Loucy (cell line): ENCODE measurements around the gene CSNK1G2.

Experiments used
- H2AFZ ChIP-seq: fragments of 200-600 bp; sonication (generic); 2 replicates; pipeline ENCODE4 v1.6.0; 2016; ENCODE audit warnings: antibody characterized with exemption, mild to moderate bottlenecking, low read length, moderate library complexity
- H3F3A ChIP-seq: fragments of 200-600 bp; 2 replicates; pipeline ENCODE4 v1.6.0; 2016; ENCODE audit warnings: antibody characterized with exemption, low read depth, mild to moderate bottlenecking
- H3K27me3 ChIP-seq: fragments of 200-600 bp; sonication (generic); 2 replicates; pipeline ENCODE4 v1.6.1; 2014; ENCODE audit warnings: low read length, mild to moderate bottlenecking; ENCODE audit not compliant: insufficient read depth, poor library complexity, severe bottlenecking
- H3K36me3 ChIP-seq: fragments of 200-600 bp; sonication (generic); 2 replicates; pipeline ENCODE4 v1.6.1; 2016; ENCODE audit warnings: low read length; ENCODE audit not compliant: insufficient read depth
- H3K4me1 ChIP-seq: fragments of 200-600 bp; sonication (generic); 2 replicates; pipeline ENCODE4 v1.5.1; 2014; ENCODE audit warnings: low read length, mild to moderate bottlenecking; ENCODE audit not compliant: insufficient read depth, poor library complexity, severe bottlenecking
- H3K4me2 ChIP-seq: fragments of 200-600 bp; sonication (generic); 2 replicates; pipeline ENCODE4 v1.6.0; 2014; ENCODE audit warnings: antibody characterized with exemption, low read length, low read depth, mild to moderate bottlenecking; ENCODE audit not compliant: poor library complexity, severe bottlenecking
- H3K4me3 ChIP-seq: fragments of 200-600 bp; sonication (generic); 2 replicates; pipeline ENCODE4 v1.5.1; 2014; ENCODE audit warnings: low read length, mild to moderate bottlenecking, mixed read lengths; ENCODE audit not compliant: poor library complexity, severe bottlenecking
- H3K79me2 ChIP-seq: fragments of 200-600 bp; sonication (generic); 2 replicates; pipeline ENCODE4 v1.6.1; 2014; ENCODE audit warnings: low read length; ENCODE audit not compliant: insufficient read depth
- H3K9ac ChIP-seq: fragments of 200-600 bp; sonication (generic); 2 replicates; pipeline ENCODE4 v1.6.0; 2014; ENCODE audit warnings: mild to moderate bottlenecking, low read depth, low read length, moderate library complexity; ENCODE audit not compliant: poor library complexity, severe bottlenecking
- H3K9me2 ChIP-seq: fragments of 200-600 bp; sonication (generic); replicated peaks from 2 replicates; pipeline ENCODE4 v1.6.1; 2016; ENCODE audit warnings: low read depth, low read length, mixed read lengths
- H3K9me3 ChIP-seq: fragments of 200-600 bp; sonication (generic); 2 replicates; pipeline ENCODE4 v1.6.1; 2014; ENCODE audit warnings: mild to moderate bottlenecking, antibody characterized with exemption, low read length, low read depth; ENCODE audit not compliant: insufficient read depth
- H4K20me1 ChIP-seq: fragments of 200-600 bp; sonication (generic); 2 replicates; pipeline ENCODE4 v1.6.0; 2014; ENCODE audit warnings: antibody characterized with exemption, low read length, mild to moderate bottlenecking; ENCODE audit not compliant: insufficient read depth, poor library complexity, severe bottlenecking
- CTCF ChIP-seq: fragments of 200-600 bp; sonication (generic); conservative IDR thresholded peaks from 2 replicates; pipeline ENCODE4 v1.5.1; 2014; ENCODE audit warnings: mild to moderate bottlenecking, antibody characterized with exemption, low read length
- EZH2phosphoT487 ChIP-seq: fragments of 200-600 bp; IDR thresholded peaks from 2 replicates; pipeline ENCODE4 v1.6.1; 2018; ENCODE audit warnings: antibody characterized with exemption, mild to moderate bottlenecking, moderate library complexity, borderline replicate concordance

CSNK1G2 gene

GRCh38 chr19:1980091-1980808 is 39.3 kb downstream of the CSNK1G2 start:
- TF ChIP-seq EZH2phosphoT487: no peak
- TF ChIP-seq CTCF: no peak
- no peaks in the 10 kb centered on the region for H3K9me3 ChIP-seq
- peaks cover 59% of the 10 kb centered on the region; the same call in 1 of the 2 replicates for H3K36me3 ChIP-seq
- no peak overlapping the region for H3K4me2 ChIP-seq
- no peaks in the 10 kb centered on the region for H3K4me1 ChIP-seq
- no peak overlapping the region for H2AFZ ChIP-seq
- peaks cover 10% of the 10 kb centered on the region; the same call in 1 of the 2 replicates for H3K79me2 ChIP-seq
- H3K4me3 ChIP-seq: no peak overlapping the region
- no peaks in the 10 kb centered on the region for H3K27me3 ChIP-seq
- peaks cover 9% of the 10 kb centered on the region for H4K20me1 ChIP-seq
- no peak overlapping the region for H3K9ac ChIP-seq
- no peaks in the 10 kb centered on the region for H3K9me2 ChIP-seq
- H3F3A ChIP-seq: no peaks in the 10 kb centered on the region

GRCh38 chr19:1980809-1981181 is 39.8 kb downstream of the CSNK1G2 start:
- TF ChIP-seq EZH2phosphoT487: no peak
- TF ChIP-seq CTCF: no peak
- Histone ChIP-seq H3K4me2 (no peak overlapping the region), H3K9ac (no peak overlapping the region), H3K79me2 (peaks cover 8% of the 10 kb centered on the region; the same call in 1 of the 2 replicates), H3K9me3 (no peaks in the 10 kb centered on the region), H3F3A (no peaks in the 10 kb centered on the region), H2AFZ (no peak overlapping the region), H3K27me3 (no peaks in the 10 kb centered on the region), H3K9me2 (no peaks in the 10 kb centered on the region), H3K4me3 (no peak overlapping the region), H3K4me1 (no peaks in the 10 kb centered on the region), H3K36me3 (peaks cover 59% of the 10 kb centered on the region; the same call in 1 of the 2 replicates), H4K20me1 (peaks cover 9% of the 10 kb centered on the region)

- no peak for TF ChIP-seq CTCF
- Histone ChIP-seq H3K9me2 (no peaks in the 10 kb centered on the region), H3K9ac (no peak overlapping the region), H3K27me3 (no peaks in the 10 kb centered on the region), H3K4me1 (no peaks in the 10 kb centered on the region), H3K79me2 (peaks cover 8% of the 10 kb centered on the region; the same call in 1 of the 2 replicates), H3K36me3 (peaks cover 59% of the 10 kb centered on the region; the same call in 1 of the 2 replicates), H2AFZ (no peak overlapping the region), H3K4me2 (no peak overlapping the region), H3K9me3 (no peaks in the 10 kb centered on the region), H3K4me3 (no peak overlapping the region), H3F3A (no peaks in the 10 kb centered on the region), H4K20me1 (peaks cover 9% of the 10 kb centered on the region)
These were observed 40.3 kb downstream of the CSNK1G2 start for GRCh38 chr19:1981253-1981652.
